Neutrophil (primary cell): Measurements from ENCODE around the gene TUBG1.

Experiments used
- H3K27ac ChIP-seq: fragments of 200-600 bp; sonication (generic); 2 replicates; pipeline ENCODE4 v1.5.1; 2016; ENCODE audit warnings: mild to moderate bottlenecking, moderate library complexity
- H3K27me3 ChIP-seq: fragments of 200-600 bp; sonication (generic); 2 replicates; pipeline ENCODE4 v1.6.0; 2016; ENCODE audit warnings: mild to moderate bottlenecking
- H3K36me3 ChIP-seq: fragments of 200-600 bp; sonication (generic); 2 replicates; pipeline ENCODE4 v1.5.1; 2017
- H3K4me1 ChIP-seq, 2 experiments: fragments of 200-600 bp in 1 of 2; sonication (generic) in 1 of 2; 1 replicate in 1 of 2; 2 replicates in 1 of 2; pipeline versions ENCODE4 v1.5.1 to v1.6.1; 2013 to 2016; ENCODE audit warnings: low read depth in 1 of 2, low read length in 1 of 2, mild to moderate bottlenecking in 1 of 2, moderate library complexity in 1 of 2; ENCODE audit not compliant: control insufficient read depth in 1 of 2, insufficient read depth in 1 of 2
- H3K4me3 ChIP-seq, 2 experiments: fragments of 200-600 bp in 1 of 2; sonication (generic) in 1 of 2; 1 replicate in 1 of 2; 2 replicates in 1 of 2; pipeline ENCODE4 v1.5.1; 2013 to 2016; ENCODE audit warnings: low read depth in 1 of 2, low read length in 1 of 2, mild to moderate bottlenecking in 1 of 2, moderate library complexity in 1 of 2
- H3K9me3 ChIP-seq: fragments of 200-600 bp; sonication (generic); 2 replicates; pipeline ENCODE4 v1.5.1; 2016
- TF ChIP-seq, protein P1 (sequence below): fragments of 200-600 bp; sonication (generic); IDR thresholded peaks from 2 replicates; pipeline ENCODE4 v1.5.1; 2016; ENCODE audit warnings: antibody characterized with exemption

The TUBG1 gene

DNA sequence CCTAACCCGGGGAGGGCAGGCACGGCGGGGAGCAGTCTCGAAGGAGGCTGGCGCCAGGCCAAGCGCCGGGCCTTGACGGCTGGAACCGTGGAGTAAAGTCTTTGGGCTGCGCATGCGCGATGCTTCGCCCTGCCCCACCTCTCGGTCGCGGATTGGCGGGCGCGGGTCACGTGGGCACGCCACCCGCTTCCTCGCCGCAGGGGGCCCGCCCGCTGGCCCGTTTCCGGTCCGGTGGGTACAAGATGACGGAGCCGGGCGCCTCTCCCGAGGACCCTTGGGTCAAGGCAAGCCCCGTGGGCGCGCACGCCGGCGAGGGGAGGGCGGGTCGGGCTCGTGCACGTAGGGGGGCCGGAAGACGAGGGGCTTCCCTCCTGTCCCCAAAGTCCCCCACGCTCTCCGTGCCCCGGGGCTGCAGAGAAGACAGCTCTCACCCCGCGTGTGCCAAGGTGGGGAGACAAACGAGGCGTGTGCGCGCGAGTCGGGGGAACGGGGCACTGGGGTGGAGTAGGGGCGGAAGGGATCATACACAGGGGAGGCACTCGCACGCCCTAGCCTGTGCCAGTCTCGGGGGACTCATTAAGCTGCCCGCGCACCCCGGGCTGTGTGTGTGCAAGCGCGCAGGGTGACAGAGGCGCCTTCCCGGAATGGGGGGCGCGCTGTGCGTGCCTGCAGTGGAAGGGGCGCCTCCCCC is 42.5 kb upstream of the TUBG1 start, which contains the start of gene MLX:
TSS of gene MLX (plus strand) at position 218 of the 691 bp plus-strand sequence. CDS start at position 243, 25 bp downstream.
- H3K4me1 ChIP-seq: peaks cover 47 to 55% of the 10 kb centered on the region in 2 experiments

DNA sequence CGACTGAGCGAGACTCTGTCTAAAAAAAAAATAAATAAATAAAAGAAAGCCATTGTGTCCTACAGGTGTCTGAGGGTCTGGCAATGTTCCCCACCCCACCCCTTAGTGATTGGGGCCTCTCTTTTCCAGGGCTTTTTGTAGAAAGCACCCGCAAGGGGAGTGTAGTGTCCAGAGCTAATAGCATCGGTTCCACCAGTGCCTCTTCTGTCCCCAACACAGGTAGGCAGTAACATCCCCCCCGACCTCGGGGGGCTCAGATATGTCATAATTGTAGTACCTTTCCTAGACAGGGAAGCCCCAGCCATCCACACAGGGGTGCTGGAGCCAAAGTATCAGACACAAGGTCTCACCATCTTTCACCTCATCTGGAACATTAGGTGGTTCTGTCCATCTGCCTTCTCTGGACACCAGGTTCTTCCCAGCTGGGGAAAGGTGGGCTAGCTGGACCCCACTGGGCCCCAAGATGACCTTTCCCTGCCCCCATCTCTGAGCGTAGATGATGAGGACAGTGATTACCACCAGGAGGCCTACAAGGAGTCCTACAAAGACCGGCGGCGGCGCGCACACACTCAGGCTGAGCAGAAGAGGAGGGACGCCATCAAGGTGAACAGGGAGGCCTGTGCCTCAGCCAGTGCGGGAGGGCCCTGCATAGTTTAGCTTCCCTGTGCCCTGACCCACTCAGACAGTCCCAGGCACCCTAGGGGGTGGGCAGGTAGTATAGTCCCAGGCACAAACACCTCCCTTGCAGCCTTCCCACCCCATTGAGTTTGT is 41.0 kb upstream of the TUBG1 start:
- TF ChIP-seq, protein P1, sequence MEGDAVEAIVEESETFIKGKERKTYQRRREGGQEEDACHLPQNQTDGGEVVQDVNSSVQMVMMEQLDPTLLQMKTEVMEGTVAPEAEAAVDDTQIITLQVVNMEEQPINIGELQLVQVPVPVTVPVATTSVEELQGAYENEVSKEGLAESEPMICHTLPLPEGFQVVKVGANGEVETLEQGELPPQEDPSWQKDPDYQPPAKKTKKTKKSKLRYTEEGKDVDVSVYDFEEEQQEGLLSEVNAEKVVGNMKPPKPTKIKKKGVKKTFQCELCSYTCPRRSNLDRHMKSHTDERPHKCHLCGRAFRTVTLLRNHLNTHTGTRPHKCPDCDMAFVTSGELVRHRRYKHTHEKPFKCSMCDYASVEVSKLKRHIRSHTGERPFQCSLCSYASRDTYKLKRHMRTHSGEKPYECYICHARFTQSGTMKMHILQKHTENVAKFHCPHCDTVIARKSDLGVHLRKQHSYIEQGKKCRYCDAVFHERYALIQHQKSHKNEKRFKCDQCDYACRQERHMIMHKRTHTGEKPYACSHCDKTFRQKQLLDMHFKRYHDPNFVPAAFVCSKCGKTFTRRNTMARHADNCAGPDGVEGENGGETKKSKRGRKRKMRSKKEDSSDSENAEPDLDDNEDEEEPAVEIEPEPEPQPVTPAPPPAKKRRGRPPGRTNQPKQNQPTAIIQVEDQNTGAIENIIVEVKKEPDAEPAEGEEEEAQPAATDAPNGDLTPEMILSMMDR: no peak
- Histone ChIP-seq H3K27ac (peak overlapping the region; percentile 97), H3K4me1 (peaks cover 43 to 48% of the 10 kb centered on the region in 2 experiments), H3K27me3 (no peaks in the 10 kb centered on the region), H3K36me3 (peaks cover 81% of the 10 kb centered on the region), H3K4me3 (peak overlapping the region in 1 of 2 experiments; percentile 95), H3K9me3 (no peaks in the 10 kb centered on the region)

More for the DNA sequence above, 42.5 kb upstream of the TUBG1 start, which contains the start of gene MLX:
- H3K4me3 ChIP-seq: peak within 1 kb of the TSS; percentile 83 to 95
- TF ChIP-seq, protein P1: no peak
- no peaks in the 10 kb centered on the region for H3K27me3 ChIP-seq
- H3K36me3 ChIP-seq: peaks cover 66% of the 10 kb centered on the region
- H3K27ac ChIP-seq: peak within 1 kb of the TSS; percentile 97
- no peaks in the 10 kb centered on the region for H3K9me3 ChIP-seq

DNA sequence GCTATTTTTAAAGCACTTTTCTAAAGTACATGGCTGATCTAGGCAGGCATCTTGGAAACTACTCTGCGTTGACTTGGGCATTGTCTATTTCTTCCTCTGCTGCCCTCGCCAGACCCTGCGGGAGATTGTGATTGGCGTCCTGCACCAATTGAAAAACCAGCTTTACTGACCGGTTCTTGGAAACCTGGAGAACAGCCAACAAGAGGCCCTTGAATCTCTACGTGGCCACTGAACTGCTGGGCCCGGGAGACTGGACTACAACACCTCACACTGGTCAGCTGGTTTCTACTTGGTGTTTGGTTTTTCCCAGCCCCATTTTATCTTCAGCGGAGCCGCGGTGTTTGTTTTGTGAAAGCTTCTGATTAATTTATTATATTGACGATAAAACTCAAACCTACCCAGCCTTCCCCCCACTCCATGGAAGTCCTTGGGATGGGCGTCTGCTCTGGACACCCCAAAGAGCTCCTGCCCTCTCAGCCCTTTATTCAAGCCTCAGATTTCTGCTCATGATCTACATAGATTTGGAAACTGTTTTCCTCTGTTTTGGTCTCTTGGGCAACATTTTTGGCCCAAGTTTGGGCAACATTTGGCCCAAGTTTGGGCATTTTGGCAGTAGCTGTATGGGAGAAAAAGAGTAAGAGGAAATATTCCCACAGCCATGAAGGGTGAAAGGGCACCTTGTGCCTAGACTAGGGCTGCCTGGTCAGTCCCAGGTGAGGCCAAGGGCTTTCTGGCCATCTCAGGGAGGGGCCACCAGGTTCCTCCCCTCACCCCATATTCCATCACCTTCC is 37.9 kb upstream of the TUBG1 start:
- no peak overlapping the region for H3K27ac ChIP-seq
- H3K4me1 ChIP-seq: peaks cover 34 to 41% of the 10 kb centered on the region in 2 experiments
- no peak overlapping the region for H3K4me3 ChIP-seq
- no peaks in the 10 kb centered on the region for H3K9me3 ChIP-seq
- TF ChIP-seq, protein P1: no peak
- H3K36me3 ChIP-seq: peaks cover 74% of the 10 kb centered on the region
- H3K27me3 ChIP-seq: no peaks in the 10 kb centered on the region

DNA sequence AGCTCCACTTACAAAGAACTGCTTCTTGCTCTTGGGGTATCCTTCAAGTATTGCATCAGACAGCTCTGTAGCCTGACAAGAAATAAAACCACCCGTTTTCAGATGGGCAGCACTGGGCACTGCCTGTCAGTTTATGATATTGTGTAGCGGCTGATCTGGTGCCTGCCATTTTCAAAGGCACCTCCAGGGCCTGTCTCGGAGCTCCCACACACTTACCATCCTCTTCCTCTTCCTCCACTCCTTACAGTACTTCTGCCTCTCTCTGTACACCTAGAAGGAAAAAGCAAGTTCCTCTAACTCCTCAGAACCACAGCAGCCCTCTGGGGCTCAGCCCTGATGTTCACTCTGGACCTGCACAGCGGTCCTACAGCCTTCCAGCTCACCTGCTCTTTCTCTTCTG is 36.4 kb upstream of the TUBG1 start:
- TF ChIP-seq, protein P1: no peak
- Histone ChIP-seq H3K4me1 (peaks cover 36 to 44% of the 10 kb centered on the region in 2 experiments), H3K27ac (peak overlapping the region; percentile 70), H3K9me3 (no peaks in the 10 kb centered on the region), H3K4me3 (no peak overlapping the region), H3K36me3 (peaks cover 79% of the 10 kb centered on the region), H3K27me3 (no peaks in the 10 kb centered on the region)

DNA sequence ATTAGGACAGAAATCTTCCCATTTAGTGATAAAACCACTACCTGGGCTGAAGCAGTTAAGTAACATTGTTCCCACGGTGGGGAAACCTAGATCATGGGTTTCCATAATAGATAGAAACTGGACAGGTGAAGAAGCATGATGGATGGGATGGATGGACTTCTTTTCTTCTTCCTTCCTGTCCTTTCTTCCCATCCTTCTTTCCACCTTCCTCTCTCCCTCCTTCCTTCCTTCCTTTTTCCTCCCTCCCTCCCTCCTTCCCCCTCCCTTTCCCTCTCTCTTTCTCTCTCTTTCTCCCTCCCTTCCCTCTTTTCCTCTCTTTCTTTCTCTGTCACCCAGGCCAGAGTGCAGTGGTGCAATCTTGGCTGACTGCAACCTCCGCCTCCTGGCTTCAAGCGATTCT is 35.0 kb upstream of the TUBG1 start:
- H3K4me3 ChIP-seq: no peak overlapping the region
- TF ChIP-seq, protein P1: no peak
- peaks cover 68% of the 10 kb centered on the region for H3K36me3 ChIP-seq

More for the DNA sequence above, 35.0 kb upstream of the TUBG1 start:
- Histone ChIP-seq H3K27ac (no peak overlapping the region), H3K4me1 (peaks cover 34 to 42% of the 10 kb centered on the region in 2 experiments), H3K27me3 (no peaks in the 10 kb centered on the region), H3K9me3 (no peaks in the 10 kb centered on the region)
